HCT116 (cell line): ENCODE results near the gene RNPEPL1. TPM values are rescaled to one million over a fixed set of nuclear protein-coding genes. Genes with fewer than 3 reads are reported as not detected.

Experiments
- ATAC-seq: fragments of 200-7000 bp; cut with Tn5 transposase; 2 replicates; pipeline ENCODE4 v1.9.1; 2020; ENCODE audit warnings: mild to moderate bottlenecking, moderate library complexity
- BruUV-seq: library from RNA; stranded (reverse); fragments of 400-500 nt; replicated peaks from 2 replicates; lab custom pipeline; 2021; lab: Mats Ljungman, UMichigan
- CTCF ChIA-PET: fragments of 300-600 bp; sonication (Branson Sonifier 250); formaldehyde crosslinking; loops from one replicate; lab custom pipeline; 2021; ENCODE audit warnings: antibody characterized with exemption; lab: Charles Lee
- POLR2A ChIA-PET: fragments of 300-600, 350-600 bp; sonication (Branson Sonifier 250); formaldehyde crosslinking; loops from one replicate; lab custom pipeline; 2021; ENCODE audit warnings: antibody characterized with exemption; lab: Charles Lee
- RAD21 ChIA-PET, 2 experiments: fragments of 300-600 bp; sonication (Branson Sonifier 250); formaldehyde crosslinking; loops; one replicate each; lab custom pipeline; 2023; ENCODE audit warnings: low total read pairs in 2 of 2; ENCODE audit not compliant: uncharacterized antibody in 2 of 2, unreplicated experiment in 2 of 2, low non-redundant PET in 1 of 2; lab: Charles Lee
- DNase-seq: peaks from one replicate; pipeline ENCODE4 v3.0.0-alpha.2; 2010; ENCODE audit warnings: low read depth, low spot score
- H2AFZ ChIP-seq: fragments of 200-600 bp; shearing (Covaris generic), sonication (generic); 2 replicates; pipeline ENCODE4 v1.6.1; 2017; ENCODE audit warnings: low read depth, mixed run types, mixed read lengths, antibody characterized with exemption, low read length; ENCODE audit not compliant: poor library complexity, severe bottlenecking
- H3K27ac ChIP-seq: 2 replicates; pipeline ENCODE4 v1.5.1; 2012; ENCODE audit warnings: low read depth, low read length
- H3K27me3 ChIP-seq: fragments of 200-600 bp; sonication (generic); 2 replicates; pipeline ENCODE4 v1.6.1; 2016; ENCODE audit warnings: mixed run types, low read length, mixed read lengths; ENCODE audit not compliant: insufficient read depth
- H3K36me3 ChIP-seq, 2 experiments: fragments of 200-500 bp in 1 of 2; fragments of 200-600 bp in 1 of 2; sonication (Bioruptor generic) in 1 of 2; sonication (generic) in 1 of 2; 2 replicates each; pipeline versions ENCODE4 v1.5.1 to v1.6.1; 2014 to 2016; ENCODE audit warnings: low read length in 2 of 2, inconsistent platforms in 1 of 2, mixed read lengths in 1 of 2, mixed run types in 1 of 2; ENCODE audit not compliant: insufficient read depth in 2 of 2, control insufficient read depth in 1 of 2
- H3K4me1 ChIP-seq, 2 experiments: fragments of 200-600 bp in 1 of 2; sonication (generic) in 1 of 2; 2 replicates each; pipeline versions ENCODE4 v1.5.1 to v1.6.1; 2012 to 2017; ENCODE audit warnings: low read length in 2 of 2, inconsistent platforms in 1 of 2, mild to moderate bottlenecking in 1 of 2, mixed read lengths in 1 of 2, mixed run types in 1 of 2, moderate library complexity in 1 of 2; ENCODE audit not compliant: insufficient read depth in 2 of 2, control insufficient read depth in 1 of 2
- H3K4me2 ChIP-seq: fragments of 200-600 bp; sonication (generic); 2 replicates; pipeline ENCODE4 v1.6.1; 2017; ENCODE audit warnings: mixed run types, low read length, mixed read lengths
- H3K4me3 ChIP-seq, 2 experiments: fragments of 200-600 bp in 1 of 2; sonication (generic) in 1 of 2; replicated peaks in 1 of 2; 2 replicates each; pipeline ENCODE4 v1.5.1; 2011 to 2016; ENCODE audit warnings: low read length in 2 of 2, control low read depth in 1 of 2, low read depth in 1 of 2, mild to moderate bottlenecking in 1 of 2, mixed read lengths in 1 of 2, mixed run types in 1 of 2
- H3K79me2 ChIP-seq: fragments of 200-600 bp; sonication (generic); 2 replicates; pipeline ENCODE4 v1.6.1; 2017; ENCODE audit warnings: mild to moderate bottlenecking, mixed run types, low read length, moderate library complexity, mixed read lengths; ENCODE audit not compliant: insufficient read depth
- H3K9ac ChIP-seq: fragments of 200-600 bp; sonication (generic); 2 replicates; pipeline ENCODE4 v1.6.1; 2016; ENCODE audit warnings: low read length, mixed read lengths
- H3K9me2 ChIP-seq: fragments of 200-600 bp; sonication (generic), shearing (Covaris generic); 2 replicates; pipeline ENCODE4 v1.6.1; 2017; ENCODE audit warnings: mixed run types, mild to moderate bottlenecking, moderate library complexity; ENCODE audit not compliant: insufficient read depth
- H3K9me3 ChIP-seq, 2 experiments: fragments of 200-500 bp in 1 of 2; fragments of 200-600 bp in 1 of 2; sonication (Bioruptor generic) in 1 of 2; sonication (generic) in 1 of 2; 2 replicates each; pipeline ENCODE4 v1.6.1; 2014 to 2017; ENCODE audit warnings: low read length in 2 of 2, mixed read lengths in 2 of 2, inconsistent platforms in 1 of 2, low read depth in 1 of 2, mild to moderate bottlenecking in 1 of 2, mixed run types in 1 of 2, moderate library complexity in 1 of 2; ENCODE audit not compliant: control insufficient read depth in 1 of 2, insufficient read depth in 1 of 2
- H4K20me1 ChIP-seq: fragments of 200-600 bp; sonication (generic), shearing (Covaris generic); 2 replicates; pipeline ENCODE4 v1.6.1; 2017; ENCODE audit warnings: mixed run types, mild to moderate bottlenecking, moderate library complexity; ENCODE audit not compliant: insufficient read depth
- CBX3 ChIP-seq: IDR thresholded peaks from 2 replicates; pipeline ENCODE4 v1.6.1; 2012; ENCODE audit warnings: low read depth
- MAX ChIP-seq: IDR thresholded peaks from 2 replicates; pipeline ENCODE4 v1.6.1; 2012
- RAD21 ChIP-seq: IDR thresholded peaks from 2 replicates; pipeline ENCODE4 v1.6.1; 2012; ENCODE audit warnings: low read depth, mild to moderate bottlenecking
- TCF7L2 ChIP-seq: IDR thresholded peaks from 2 replicates; pipeline ENCODE4 v1.7.0; 2011; ENCODE audit warnings: borderline replicate concordance, inconsistent platforms; ENCODE audit not compliant: insufficient read depth, insufficient read length; ENCODE audit errors: extremely low read depth
- ZNF274 ChIP-seq: fragments of 200-500 bp; sonication (Bioruptor generic); IDR thresholded peaks from 2 replicates; pipeline ENCODE4 v1.6.1; 2014; ENCODE audit warnings: mild to moderate bottlenecking, low read depth, low read length, inconsistent platforms
- intact Hi-C: fragments of 100-400 bp; cut with micrococcal nuclease; formaldehyde crosslinking; loops from 2 replicates; pipeline ENCODE4 v1.10.0; 2022
- total RNA-seq: library from RNA; stranded (reverse); gene quantifications from one replicate; pipeline ENCODE4 v1.2.1, GENCODE V29; 2021; ENCODE audit not compliant: unreplicated experiment

The RNPEPL1 gene
- total RNA-seq, 1 experiment from 2014 or later = 49.7 TPM

GRCh38 chr2:240576036-240576435 lies 7.8 kb downstream of the RNPEPL1 start:
- H3K9ac ChIP-seq = no peak overlapping the region
- peaks cover 24% of the 10 kb centered on the region for H3K79me2 ChIP-seq
- no peaks in the 10 kb centered on the region for H3K27me3 ChIP-seq
- no peak overlapping the region for H2AFZ ChIP-seq
- no peak overlapping the region for H3K4me2 ChIP-seq
- BruUV-seq = no TSS peak
- H4K20me1 ChIP-seq = no peaks in the 10 kb centered on the region
- no peak overlapping the region for H3K4me3 ChIP-seq
- ATAC-seq = no peak
- H3K9me2 ChIP-seq = no peaks in the 10 kb centered on the region
- H3K9me3 ChIP-seq = no peaks in the 10 kb centered on the region
- H3K4me1 ChIP-seq = peaks cover 25 to 26% of the 10 kb centered on the region in 2 experiments
- no peaks in the 10 kb centered on the region for H3K36me3 ChIP-seq
- H3K27ac ChIP-seq = no peak overlapping the region
- RAD21 ChIA-PET = no interaction called here
- intact Hi-C loops = no loop called here
- TF ChIP-seq CBX3 = no peak
- CTCF ChIA-PET = no interaction called here
- no peak for DNase-seq
- POLR2A ChIA-PET = no interaction called here

- ChIA-PET CTCF (no interaction called here), RAD21 (interaction anchor here in 1 of 2 experiments (0.6 kb wide), 1 partner anchor 159 kb away, joined by 4 read pairs; no protein-coding TSS in a partner anchor)
- H3K27me3 ChIP-seq = no peaks in the 10 kb centered on the region
- no peak for DNase-seq
- H3K79me2 ChIP-seq = peaks cover 27% of the 10 kb centered on the region
- no TSS peak for BruUV-seq
- no peaks in the 10 kb centered on the region for H3K9me3 ChIP-seq
- H3K9ac ChIP-seq = no peak overlapping the region
- TF ChIP-seq MAX (no peak), ZNF274 (no peak), RAD21 (no peak), TCF7L2 (no peak)
- TF ChIP-seq, all 23 proteins: peak for 0
- Histone ChIP-seq H3K4me1 (peaks cover 31% of the 10 kb centered on the region in 2 experiments), H3K27ac (no peak overlapping the region), H3K4me3 (no peak overlapping the region), H3K36me3 (no peaks in the 10 kb centered on the region), H4K20me1 (no peaks in the 10 kb centered on the region), H2AFZ (no peak overlapping the region), H3K4me2 (no peak overlapping the region), H3K9me2 (no peaks in the 10 kb centered on the region)
- ATAC-seq = no peak
- POLR2A ChIA-PET = no interaction called here
- intact Hi-C loops = no loop called here
Measured at GRCh38 chr2:240576436-240577205, 8.3 kb downstream of the RNPEPL1 start.
